ENCODE data around the gene OLIG2.

Gene OLIG2

GRCh38 chr21:33025489-33026442, at the start of gene OLIG2:
Gene OLIG2 (plus strand): TSS chr21:33025935. CDS start chr21:33026863, 928 bp downstream.
- Histone ChIP-seq H3K9me3 (no peaks in the 10 kb centered on the region), H3K27me3 (peaks cover 0 to 100% of the 10 kb centered on the region in 2 donors), H3K36me3 (no peaks in the 10 kb centered on the region), H3K4me1 (peaks cover 0 to 69% (median 34%) of the 10 kb centered on the region in 4 donors), H3K27ac (no peak within 1 kb of the TSS), H3K4me3 (no peak within 1 kb of the TSS)
- DNase-seq: no peak
- TF ChIP-seq CTCF (IDR thresholded peaks at IDR 0.05): no peak
- intact Hi-C loops (cut with DNase I; ENCODE audit: low total_unique reads): no loop called here

- Histone ChIP-seq H3K36me3 (no peaks in the 10 kb centered on the region), H3K4me3 (no peak overlapping the region), H3K27me3 (peaks cover 0 to 9% of the 10 kb centered on the region in 2 donors), H3K9me3 (no peaks in the 10 kb centered on the region), H3K27ac (no peak overlapping the region), H3K4me1 (no peaks in the 10 kb centered on the region)
- no peak for DNase-seq
- intact Hi-C loops (cut with DNase I; ENCODE audit: low total_unique reads): no loop called here
- TF ChIP-seq CTCF (IDR thresholded peaks at IDR 0.05): no peak
These were observed 48.9 kb upstream of the OLIG2 start for GRCh38 chr21:32976791-32977190.

- intact Hi-C loops (cut with DNase I; ENCODE audit: low total_unique reads): no loop called here
- TF ChIP-seq CTCF (IDR thresholded peaks at IDR 0.05): no peak
These were observed 48.5 kb upstream of the OLIG2 start for GRCh38 chr21:32977216-32977615.

GRCh38 chr21:32978331-32979270, 47.1 kb upstream of the OLIG2 start:
- Histone ChIP-seq H3K4me3 (no peak overlapping the region), H3K27me3 (peaks cover 0 to 9% of the 10 kb centered on the region in 2 donors)

More at GRCh38 chr21:32977216-32977615, 48.5 kb upstream of the OLIG2 start:
- no peaks in the 10 kb centered on the region for H3K9me3 ChIP-seq
- H3K36me3 ChIP-seq: no peaks in the 10 kb centered on the region
- DNase-seq: no peak
- H3K4me3 ChIP-seq: no peak overlapping the region
- H3K27ac ChIP-seq: no peak overlapping the region
- H3K4me1 ChIP-seq: no peaks in the 10 kb centered on the region
- peaks cover 0 to 9% of the 10 kb centered on the region in 2 donors for H3K27me3 ChIP-seq

More at GRCh38 chr21:32978331-32979270, 47.1 kb upstream of the OLIG2 start:
- Histone ChIP-seq H3K27ac (no peak overlapping the region), H3K9me3 (no peaks in the 10 kb centered on the region), H3K36me3 (no peaks in the 10 kb centered on the region), H3K4me1 (no peaks in the 10 kb centered on the region)
- DNase-seq: no peak
- TF ChIP-seq CTCF (IDR thresholded peaks at IDR 0.05): no peak
- intact Hi-C loops (cut with DNase I; ENCODE audit: low total_unique reads): no loop called here
